EH (cell line): ENCODE data around the gene SORCS3.

Source experiments
- DNase-seq: peaks from one replicate; pipeline ENCODE4 v3.0.0-alpha.2; 2015; ENCODE audit warnings: low read depth

The SORCS3 gene

GRCh38 chr10:104850023-104850422 is 208.9 kb downstream of the SORCS3 start:
- no peak for DNase-seq

- DNase-seq = no peak
These were observed 227.0 kb downstream of the SORCS3 start for GRCh38 chr10:104867966-104868598.

- no peak for DNase-seq
These were observed 231.6 kb downstream of the SORCS3 start for GRCh38 chr10:104872691-104873090.

DNA sequence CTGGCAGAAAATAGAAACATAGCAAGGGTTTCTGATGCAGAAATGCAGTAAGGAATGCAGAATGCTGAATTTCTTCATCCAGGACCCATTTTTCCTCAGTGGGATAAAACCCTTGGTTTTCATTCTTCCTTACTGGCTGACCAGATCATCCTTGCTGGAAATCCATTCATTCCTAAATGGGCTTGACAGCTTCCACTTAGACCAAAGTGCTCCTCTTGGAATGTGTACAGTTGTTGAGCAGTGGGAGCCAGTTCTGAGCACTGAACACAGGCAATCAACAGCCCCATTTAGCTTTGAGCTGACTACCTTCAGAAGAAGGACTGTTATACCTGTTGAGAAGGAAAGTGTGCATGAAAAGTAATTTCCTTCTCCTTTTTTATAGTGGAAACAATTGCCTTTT is 232.1 kb downstream of the SORCS3 start:
- no peak for DNase-seq

DNA sequence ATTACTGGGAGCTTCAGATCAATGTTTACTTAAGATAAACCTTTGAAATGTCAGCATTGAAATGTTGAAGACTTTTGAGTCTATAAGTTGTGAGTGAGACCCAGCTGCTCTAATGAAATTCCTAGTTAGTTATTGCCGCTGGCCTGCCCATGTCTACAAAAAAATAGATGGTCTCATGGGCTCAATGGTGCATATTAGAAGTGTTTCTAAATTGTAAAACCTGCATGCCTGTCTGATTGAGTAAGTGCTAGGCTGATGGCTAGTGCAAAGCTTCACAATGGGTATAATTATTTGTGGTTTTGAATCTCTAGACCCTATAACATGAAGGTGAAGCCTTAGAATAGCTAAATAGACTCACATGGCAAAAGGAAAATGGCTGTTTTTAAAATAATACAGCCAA is 234.5 kb downstream of the SORCS3 start:
- DNase-seq = no peak

GRCh38 chr10:104880624-104881398 is 239.7 kb downstream of the SORCS3 start:
- DNase-seq = no peak

GRCh38 chr10:104881740-104882139 is 240.7 kb downstream of the SORCS3 start:
- DNase-seq = no peak

DNA sequence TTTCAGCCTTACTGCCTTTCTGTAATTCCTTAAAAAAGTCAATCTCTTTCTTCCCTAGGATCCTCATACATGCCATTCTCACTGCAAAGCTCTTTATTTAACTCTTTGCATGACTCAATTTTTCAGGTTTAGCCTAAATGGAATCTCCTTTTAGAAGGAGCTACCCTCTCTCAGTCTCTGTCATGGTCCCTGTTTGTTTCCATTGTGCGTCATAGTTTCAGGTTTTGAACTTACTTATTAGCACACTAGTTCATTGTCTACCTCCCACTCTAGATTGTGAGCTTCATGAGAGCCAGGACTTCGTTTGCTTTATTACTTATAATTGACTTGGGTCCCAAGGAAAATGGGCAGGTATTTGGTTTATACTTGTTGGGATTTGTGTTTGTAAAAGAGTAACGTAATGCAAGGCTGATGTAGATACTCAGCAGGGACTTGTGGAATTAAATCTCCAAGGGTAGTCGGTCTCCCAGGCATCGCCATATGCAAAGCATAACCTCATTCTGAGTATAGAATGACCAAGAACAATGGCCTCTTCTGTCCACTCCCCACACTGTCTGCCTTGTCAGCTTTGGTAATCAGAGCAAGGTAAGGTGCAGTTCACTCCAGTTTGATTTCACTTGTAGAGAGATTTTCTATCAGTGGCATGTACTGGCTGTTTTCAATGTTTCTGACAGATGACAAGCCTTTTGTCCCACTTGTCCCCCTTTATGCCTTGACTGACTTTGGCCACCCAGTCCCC is 252.0 kb downstream of the SORCS3 start:
- DNase-seq = no peak

- no peak for DNase-seq
These were observed 252.6 kb downstream of the SORCS3 start for GRCh38 chr10:104893701-104894100.

- no peak for DNase-seq
These were observed 253.6 kb downstream of the SORCS3 start for GRCh38 chr10:104894681-104895080.

GRCh38 chr10:104895541-104895940 is 254.5 kb downstream of the SORCS3 start:
- DNase-seq = no peak

DNA sequence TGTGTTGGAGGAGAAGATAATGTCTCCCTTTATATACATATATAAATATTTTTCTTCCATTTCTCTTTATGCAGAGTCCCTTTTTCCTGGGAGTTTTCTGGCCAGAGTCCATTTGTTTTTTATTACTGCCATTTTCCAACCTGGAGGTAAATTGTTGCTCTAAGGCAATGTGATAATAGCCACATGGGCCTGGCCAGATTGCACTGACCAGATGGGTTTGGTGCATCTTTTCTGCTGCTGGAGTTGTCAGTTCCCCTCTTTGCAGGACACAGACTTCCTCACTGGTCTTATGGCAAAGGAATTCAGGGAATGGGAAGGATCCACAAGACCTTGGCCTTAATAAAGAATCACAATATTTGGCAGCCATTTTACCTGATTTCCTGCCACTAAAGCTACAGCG is 254.9 kb downstream of the SORCS3 start:
- no peak for DNase-seq

DNA sequence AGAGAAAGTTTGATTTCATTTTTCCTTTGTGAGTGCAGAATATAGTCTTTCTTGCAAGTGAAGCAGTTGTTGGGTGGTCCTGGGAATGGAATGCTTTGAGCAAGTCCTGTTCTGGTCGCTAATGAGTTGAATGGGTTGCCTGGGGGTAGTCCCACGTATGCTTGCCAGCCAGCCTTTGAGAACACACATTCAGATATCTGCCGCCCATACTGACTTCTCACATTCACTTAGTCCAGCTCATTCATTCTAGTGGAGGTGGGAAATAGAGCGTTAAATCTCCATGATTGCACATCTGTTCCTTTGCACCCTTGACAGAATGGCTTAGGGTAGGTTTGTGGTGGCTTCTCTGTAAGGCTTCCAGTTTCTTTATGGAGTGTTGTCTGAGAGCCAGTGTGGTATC is 256.6 kb downstream of the SORCS3 start:
- no peak for DNase-seq

GRCh38 chr10:104899779-104900178 is 258.7 kb downstream of the SORCS3 start:
- no peak for DNase-seq

DNA sequence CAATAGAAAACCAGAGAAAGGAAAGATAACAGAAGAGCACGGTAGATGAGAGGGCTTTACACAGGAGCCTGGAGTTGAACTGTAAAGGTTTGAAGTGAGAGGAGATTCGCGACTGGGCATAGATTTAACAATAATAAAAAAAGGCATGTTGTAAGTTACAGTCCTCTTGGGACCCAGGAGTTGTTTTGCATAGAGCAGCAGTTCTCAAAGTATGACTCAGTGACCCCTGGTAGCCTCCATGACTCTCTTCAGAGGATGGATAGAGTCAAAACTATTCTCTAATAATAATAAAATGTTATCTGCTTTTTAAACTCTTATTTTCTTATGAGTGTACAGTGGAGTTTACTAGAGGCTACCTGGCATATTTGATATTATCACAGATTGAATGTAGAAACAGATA is 262.3 kb downstream of the SORCS3 start:
- DNase-seq = no peak

GRCh38 chr10:104904753-104905323 is 263.7 kb downstream of the SORCS3 start:
- DNase-seq = no peak

GRCh38 chr10:104906112-104906511 is 265.0 kb downstream of the SORCS3 start:
- DNase-seq = no peak

GRCh38 chr10:104907521-104907920 is 266.4 kb downstream of the SORCS3 start:
- no peak for DNase-seq

GRCh38 chr10:104908581-104908980 is 267.5 kb downstream of the SORCS3 start:
- DNase-seq = no peak

DNA sequence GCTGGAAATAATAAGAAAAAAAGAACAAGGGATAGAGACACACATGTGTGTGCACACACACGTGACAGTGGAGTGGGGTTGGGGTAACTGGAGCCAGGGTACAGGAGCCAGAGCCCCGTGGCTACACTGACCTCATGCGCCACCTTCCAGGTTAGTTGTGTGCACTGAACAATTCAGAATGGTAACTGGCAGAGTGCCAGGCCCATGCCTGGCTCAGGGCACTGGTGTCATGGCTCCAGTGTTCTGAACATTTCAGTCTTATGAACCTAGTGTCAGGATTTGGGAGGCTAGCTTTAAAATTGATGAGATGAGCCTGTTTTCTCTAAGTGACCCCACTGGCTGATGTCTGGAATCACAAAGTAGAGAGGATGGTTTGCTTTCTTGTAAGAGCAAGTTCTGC is 269.6 kb downstream of the SORCS3 start:
- DNase-seq = no peak

DNA sequence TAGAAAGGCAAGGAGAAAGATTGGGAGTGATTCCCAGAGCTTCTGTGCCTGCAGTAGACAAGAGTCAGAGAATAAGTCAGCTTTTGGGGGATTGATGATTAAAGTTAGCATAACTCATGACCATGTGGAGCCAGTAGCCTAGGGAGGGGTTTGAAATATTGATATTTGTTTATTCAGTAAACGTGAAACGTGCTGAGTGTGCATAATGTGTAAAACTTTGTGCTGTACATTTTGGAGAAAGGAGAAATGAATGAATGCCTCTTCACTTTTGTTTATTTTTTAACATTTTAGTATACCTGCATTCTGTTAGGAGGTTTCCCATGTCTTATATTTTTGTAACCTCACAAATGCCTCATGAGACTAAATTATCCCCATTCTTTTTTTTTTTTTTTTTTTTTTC is 272.3 kb downstream of the SORCS3 start:
- no peak for DNase-seq

DNA sequence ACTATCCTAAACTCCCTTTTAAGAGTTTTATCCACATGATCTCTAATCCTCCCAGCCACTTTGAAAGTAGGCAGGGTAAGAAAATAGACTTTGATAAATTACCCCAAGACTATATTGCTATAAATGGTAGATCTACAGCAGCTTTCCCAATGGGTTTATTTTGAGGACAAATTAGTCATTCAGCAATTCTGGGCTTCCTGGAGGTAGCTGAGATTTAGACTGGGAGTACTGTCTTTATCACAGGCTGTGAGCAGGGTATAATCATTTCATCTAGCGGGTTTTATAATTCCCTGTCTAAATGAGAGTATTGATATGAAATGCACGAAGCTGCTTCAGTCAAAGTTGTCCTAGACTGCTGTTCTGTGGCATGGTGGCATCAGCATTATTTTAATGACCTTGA is 279.4 kb downstream of the SORCS3 start:
- DNase-seq = no peak

DNA sequence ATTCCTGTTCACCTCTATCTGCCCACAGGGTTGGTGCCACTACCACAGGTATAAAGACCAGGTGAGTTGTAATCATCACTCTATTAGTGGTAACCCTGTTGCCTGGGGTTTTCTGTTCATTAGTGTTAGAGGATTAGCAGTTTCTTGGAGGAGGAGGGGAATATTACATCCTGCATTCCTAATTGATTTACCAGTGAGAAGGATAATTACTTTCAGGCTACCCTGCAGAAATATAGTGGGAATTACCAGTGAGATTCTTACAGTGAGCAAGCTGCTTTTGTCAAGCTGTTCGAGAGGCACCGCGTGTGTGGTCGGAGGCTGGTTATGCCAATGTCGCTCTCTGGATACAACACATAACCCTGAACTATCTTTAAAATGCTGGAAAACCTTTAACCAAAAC is 280.7 kb downstream of the SORCS3 start:
- DNase-seq = no peak
